ENCODE results near the gene NR2F2.

Gene NR2F2

GRCh38 chr15:96333131-96334016 lies 2.9 kb downstream of the NR2F2 start:
- DNase-seq = no peak

GRCh38 chr15:96334017-96334704 lies 3.7 kb downstream of the NR2F2 start:
- no peak for DNase-seq

GRCh38 chr15:96334705-96335410 lies 4.4 kb downstream of the NR2F2 start:
- DNase-seq = no peak

- no peak for DNase-seq
These were observed 5.0 kb downstream of the NR2F2 start for GRCh38 chr15:96335411-96336024.

DNA sequence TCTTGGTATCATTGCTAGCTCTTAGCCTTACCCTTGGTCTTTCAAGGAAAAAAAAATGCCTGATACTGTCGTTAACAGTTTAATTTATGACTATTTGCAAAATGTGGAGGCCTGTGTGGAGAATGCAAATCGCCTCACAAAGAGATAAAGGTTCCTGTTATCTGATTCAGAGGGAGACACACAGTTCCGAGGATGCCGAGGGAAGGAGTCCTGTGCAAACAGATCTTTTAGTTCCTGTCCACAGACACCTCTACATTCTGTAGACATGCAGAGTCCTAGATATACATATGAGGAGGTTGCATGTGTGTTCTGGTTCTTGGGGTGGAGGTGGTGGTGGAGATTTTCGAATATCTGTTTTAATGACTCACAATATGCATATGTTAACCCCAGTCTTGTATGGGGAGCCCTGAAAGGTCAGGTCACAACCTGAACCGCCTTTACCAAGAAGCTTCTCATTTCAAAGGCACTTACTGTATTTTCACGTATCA lies 5.7 kb downstream of the NR2F2 start:
- DNase-seq = no peak

- no peak for DNase-seq
These were observed 6.3 kb downstream of the NR2F2 start for GRCh38 chr15:96336596-96337364.

DNA sequence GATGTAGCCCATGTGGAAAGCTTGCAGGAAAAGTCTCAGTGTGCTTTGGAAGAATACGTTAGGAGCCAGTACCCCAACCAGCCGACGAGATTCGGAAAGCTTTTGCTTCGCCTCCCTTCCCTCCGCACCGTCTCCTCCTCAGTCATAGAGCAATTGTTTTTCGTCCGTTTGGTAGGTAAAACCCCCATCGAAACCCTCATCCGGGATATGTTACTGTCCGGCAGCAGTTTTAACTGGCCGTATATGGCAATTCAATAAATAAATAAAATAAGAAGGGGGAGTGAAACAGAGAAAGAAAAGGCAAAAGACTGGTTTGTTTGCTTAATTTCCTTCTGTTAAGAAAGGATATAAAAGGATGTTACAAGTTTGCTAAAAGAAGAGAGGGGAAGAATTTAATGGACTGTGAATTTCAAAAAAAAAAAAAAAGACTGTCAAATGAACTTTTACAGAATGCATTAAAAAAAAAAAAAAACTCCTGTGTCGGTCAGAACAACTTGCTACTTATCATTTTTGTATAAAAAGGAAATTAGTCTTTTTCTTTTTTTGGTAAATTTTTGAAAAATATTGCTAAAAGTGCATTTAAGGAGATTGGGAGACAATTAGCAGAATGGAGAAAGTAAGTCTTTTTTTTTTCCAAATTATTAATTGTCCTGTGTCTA lies 7.0 kb downstream of the NR2F2 start:
- DNase-seq = no peak

DNA sequence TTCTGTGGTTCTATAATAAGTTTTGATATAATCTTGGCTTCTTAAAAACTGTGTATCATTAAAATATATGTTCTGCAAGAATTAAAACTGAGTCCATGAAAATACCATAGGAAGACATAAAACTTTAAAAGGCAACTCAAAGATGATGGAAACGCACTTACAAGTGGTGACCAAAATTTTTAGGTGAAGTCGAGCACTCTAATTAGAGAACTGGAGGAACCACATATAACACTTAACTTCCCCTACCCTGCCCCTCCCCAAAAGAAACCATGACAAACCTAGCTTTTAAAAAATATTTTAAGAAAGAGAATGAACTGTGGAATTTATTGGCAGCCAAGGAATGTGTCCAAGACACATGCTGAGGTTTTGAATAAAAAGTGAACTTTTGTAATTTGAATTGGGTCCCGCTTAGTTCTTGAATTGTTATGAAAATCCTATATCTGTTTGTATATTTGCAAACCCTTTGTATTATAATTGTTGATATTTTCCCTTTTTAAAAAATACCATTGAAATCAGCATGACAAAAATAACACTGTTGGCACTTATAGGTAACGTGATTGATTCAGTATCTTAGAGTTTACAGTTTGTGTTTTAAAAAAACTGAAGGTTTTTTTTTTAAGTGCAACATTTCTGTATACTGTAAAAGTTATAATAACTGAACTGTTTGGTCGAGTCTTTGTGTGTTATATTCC lies 7.7 kb downstream of the NR2F2 start:
- DNase-seq = no peak

DNA sequence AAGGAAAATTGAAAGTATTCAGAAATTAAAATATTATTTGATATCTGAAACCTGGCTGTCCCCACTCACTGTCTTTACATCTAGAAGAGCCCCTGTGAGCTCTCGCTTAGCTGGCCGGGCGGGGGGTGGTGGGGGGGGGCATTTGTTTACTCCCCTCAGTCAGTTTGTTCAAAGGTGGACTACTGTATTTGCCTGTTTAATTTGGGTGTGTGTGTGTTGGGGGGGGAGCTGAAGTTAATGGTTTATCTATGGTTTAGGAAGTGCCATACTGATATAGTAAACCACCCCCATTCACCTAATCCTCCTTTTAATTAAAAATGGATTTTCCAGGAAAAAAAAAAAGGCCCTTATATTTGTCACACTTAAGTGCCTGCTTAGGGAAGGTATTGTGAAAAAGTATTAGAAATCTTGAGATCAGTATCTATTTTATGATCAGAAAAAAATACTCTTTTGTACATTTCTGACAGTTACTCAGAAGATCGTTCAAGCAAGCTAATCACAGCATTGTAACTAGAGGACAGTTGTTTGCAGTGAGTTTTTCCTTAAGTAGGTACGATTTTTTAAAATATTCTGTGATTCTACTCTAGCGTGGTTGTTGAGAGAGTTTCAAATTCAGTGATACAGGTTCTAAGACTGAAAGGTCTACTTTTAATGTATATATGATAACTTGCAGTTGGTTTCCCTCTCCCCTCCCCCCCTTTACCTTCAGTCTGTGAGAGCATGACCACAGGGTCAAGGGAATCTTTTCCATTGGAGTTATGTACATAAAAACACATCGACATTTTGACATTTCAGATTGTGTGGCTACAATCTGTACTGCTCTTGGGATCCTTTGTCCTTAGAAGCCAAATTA lies 8.5 kb downstream of the NR2F2 start:
- no peak for DNase-seq

DNA sequence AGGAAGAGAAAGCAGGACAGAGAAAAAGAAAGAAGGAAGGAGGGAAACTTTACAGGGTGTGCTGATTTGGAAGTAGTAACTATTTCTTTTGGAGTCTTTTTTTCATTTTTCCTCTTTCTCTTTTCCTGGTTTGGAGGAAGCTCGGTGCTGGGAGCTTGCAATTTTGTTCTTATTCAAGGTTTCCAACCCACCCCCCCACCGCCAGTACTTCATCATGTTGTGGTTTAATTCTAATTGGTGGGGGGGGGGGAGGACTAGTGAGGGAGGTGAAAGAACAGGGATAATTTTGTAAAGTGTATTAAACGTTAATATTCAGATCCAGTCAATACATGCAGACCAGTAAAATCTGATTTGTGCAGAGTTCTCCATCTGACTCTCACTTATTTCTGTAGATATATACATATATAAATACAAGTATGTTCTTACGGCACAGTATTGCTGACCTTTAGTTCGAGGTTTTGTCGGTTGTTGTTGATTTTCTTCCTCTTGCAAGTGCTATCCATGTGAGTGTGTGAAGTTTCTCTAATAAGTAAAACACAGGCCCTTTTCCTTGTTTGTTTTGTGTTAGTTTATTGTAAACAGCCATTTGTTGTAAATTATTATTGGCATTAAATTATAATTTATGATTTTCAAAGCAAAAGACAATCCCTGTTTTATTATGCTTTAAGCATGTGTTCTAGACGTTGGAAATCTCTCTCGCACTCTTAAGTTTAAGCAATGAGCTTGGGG lies 9.3 kb downstream of the NR2F2 start:
- no peak for DNase-seq

- no peak for DNase-seq
These were observed 9.8 kb downstream of the NR2F2 start for GRCh38 chr15:96340348-96340597.

DNA sequence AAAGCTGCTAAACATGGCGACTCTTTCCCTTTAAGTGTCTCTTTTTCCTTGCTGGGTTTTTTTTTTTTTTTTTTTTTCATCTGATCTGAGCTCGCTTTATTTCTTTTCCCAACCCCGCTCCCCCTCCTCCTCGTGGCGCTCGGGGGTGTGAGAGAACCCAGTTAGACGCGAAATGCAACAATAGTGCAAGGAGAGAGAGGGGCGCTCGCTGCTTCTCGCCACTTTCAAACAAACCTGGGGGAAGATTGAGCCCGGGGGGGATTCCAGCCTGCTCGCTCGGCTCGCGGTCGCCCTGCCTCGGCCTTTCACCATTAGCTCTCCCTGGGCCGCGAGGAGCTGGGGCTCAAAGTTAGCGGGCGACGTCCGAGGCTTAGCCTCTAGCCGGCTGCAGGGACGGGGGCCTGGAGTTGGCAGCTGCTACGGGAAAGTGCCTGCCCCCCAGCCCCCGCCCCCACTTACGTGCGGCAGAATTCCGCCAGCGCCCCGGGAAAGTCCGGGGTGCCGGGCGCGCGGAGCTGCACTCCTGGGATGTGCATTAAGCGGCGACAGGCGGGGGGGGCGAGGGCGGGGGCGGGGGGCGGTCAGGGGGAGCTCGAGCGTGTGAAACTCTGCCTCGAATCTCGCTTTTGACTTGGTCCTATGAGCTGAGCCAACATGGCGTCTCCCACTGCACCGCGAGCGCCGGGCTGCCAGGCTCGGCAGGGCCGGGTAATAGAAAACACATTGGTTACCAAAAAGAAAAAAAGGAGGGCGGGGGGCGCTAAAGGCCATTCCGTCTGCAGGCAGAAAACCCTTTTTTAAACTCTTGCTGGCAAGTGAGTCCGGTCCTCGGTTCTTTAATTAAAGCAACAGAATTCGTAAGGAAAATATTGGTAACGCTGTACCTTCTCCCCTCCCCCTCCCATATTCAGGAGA lies 10.4 kb downstream of the NR2F2 start:
- DNase-seq = peak; percentile 13

- no peak for DNase-seq
These were observed 11.3 kb downstream of the NR2F2 start for GRCh38 chr15:96341513-96342405.

DNA sequence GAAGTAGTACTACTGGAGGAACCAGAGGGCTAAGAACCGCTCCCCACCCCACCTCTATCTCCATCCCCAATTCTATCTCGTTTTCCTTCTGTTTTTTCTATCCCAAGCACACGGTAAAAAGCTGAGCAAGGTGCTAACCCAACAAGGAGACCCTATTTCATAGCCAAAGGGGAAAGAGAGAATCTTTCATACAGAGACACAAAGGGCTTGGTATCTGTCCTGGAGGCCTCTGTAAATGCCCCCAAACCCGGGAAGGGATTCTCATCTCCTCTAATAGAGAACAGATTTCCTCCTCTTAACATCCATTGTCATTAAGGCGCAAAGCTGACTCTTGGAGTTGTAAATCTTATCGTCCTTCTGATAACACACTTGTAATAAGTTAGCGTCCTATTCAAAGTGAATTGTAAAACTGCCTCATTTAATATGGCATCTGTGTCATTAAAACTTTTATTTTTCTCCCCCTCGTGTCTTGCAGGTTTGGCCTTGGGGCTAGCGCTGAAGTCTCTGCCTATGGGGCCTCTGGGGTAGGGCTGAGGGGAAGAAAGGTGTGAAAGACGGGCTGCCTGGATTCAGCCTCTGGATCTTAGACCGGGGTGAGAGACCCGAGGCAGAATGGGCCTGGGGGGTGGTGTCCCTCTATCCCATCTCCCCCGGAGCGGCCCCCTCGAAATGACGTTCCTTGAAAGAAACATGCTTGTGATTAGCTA lies 12.1 kb downstream of the NR2F2 start:
- DNase-seq = no peak

GRCh38 chr15:96343113-96344059 lies 12.9 kb downstream of the NR2F2 start:
- no peak for DNase-seq

All from NCI-H748 treated with DMSO at 0.1 percent for 48 hours (cell line).